ENCODE results near the gene ACIN1.
"Not testable (repeated sequence)": the region's sequence is repeated elsewhere in the genome, so short reads cannot be mapped to it uniquely, and the experiment has no call there.

The ACIN1 gene

DNA sequence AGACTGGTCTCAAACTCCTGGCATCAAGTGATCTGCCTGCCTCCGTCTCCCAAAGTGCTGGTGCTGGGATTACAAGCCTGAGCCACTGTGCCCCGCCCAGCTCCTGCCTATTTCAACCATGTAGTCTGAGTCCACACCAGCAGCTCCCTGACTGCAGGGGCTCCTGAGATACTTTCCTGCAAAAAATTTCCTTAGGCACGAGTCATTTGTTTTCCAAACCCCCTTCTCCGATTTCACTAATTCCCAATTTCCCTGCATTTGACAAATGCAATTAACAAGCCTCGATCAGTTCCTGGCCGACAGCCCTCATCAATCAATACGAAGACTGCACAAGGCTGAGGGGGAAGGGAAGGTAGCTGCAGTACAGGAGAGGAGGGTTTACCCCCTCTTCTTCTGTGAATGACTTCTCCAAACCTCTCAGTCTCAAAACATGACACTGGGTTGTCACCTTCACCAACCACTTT, 70.3 kb downstream of the ACIN1 start:
- H3K27ac ChIP-seq: no peak overlapping the region
- DNase-seq (ENCODE audit: low read depth, low spot score): no peak

GRCh38 chr14:23023795-23024152, 71.2 kb downstream of the ACIN1 start:
- DNase-seq (ENCODE audit: low read depth, low spot score): no peak
- H3K27ac ChIP-seq: no peak overlapping the region

DNA sequence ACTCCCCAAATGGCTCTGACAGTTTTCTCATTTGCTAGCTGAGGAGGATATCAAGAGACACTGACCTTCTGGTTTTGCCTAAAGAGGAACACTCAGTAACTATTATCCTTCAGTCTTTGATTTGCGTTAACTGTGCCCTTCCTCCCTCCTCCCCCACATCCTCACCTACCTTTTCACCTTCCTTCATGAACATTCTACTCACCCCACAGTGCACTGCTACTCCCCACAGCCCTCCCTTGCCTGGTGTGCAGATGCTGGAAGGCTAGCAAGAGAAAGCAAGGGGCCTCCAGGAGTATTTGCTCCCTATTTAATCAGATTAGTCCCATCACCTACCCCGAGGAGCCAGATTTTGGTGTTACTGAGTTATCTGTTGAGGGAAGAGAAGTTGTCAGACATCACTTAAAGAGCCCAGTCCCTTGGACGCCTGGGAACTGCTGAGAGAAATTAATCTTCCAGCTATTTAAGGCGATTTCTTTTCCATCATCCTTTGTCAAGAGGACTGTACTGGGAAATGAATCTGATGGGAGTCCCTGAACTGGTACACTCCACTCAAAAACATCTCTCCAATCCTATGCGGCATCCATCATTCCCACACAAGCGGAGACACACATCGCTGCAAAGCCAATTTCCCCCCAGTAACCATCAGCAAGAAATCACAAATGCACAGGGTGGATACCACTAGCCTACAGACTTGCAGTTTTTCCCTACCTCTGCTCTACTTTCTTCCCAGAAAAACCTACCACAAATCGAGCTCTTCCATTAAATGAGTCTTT, 71.7 kb downstream of the ACIN1 start:
- no peak overlapping the region for H3K27ac ChIP-seq
- DNase-seq (ENCODE audit: low read depth, low spot score): no peak

DNA sequence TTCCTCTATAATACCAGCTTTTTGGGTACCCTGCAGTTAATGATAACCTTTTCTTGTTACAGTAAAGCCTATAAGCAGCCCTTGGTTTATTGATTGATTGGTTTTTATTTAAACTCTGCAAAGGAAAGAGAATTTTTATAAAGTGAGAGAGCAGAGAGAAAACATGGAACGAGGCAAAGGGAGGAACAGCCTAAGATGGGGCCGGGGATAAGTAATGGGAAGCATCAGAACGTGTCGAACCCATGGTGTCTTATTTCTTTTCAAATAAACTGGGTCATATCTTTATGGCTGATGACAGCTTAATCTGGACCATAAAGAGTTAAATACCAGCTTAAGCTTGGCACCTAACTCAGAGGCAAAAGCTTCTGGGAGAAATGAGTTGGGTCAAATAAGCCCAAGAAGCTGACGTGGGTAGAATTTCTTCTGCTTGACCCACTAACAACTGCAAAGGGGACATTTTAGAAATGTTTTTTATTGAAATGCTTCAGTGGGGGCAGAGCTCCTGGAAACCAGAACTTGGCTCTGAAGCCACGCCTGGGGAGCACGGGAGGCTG, 73.0 kb downstream of the ACIN1 start:
- DNase-seq (ENCODE audit: low read depth, low spot score): no peak
- no peak overlapping the region for H3K27ac ChIP-seq

DNA sequence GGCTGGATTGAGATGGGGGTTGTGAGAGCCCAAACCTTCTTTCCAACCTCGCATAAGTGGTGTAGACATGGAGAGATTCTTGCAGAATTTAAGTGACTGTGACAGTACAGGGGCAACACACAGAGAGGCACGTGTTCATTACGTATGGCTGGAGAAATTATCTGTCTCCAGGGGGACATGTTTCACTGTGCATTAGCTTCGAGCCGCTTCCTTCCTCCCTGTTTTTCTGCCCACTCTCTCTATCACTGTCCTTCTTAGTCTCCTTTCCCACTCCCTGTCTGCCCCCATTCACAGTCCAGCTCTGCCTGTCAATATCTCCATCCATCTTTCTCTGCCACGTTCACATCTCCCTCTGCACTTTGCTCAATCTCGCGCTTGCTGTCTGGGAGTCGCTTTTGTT, 73.5 kb downstream of the ACIN1 start:
- no peak overlapping the region for H3K27ac ChIP-seq
- no peak for DNase-seq (ENCODE audit: low read depth, low spot score)

- no peak overlapping the region for H3K27ac ChIP-seq
- DNase-seq (ENCODE audit: low read depth, low spot score): no peak
Measured at GRCh38 chr14:23020143-23021128, 74.5 kb downstream of the ACIN1 start.

DNA sequence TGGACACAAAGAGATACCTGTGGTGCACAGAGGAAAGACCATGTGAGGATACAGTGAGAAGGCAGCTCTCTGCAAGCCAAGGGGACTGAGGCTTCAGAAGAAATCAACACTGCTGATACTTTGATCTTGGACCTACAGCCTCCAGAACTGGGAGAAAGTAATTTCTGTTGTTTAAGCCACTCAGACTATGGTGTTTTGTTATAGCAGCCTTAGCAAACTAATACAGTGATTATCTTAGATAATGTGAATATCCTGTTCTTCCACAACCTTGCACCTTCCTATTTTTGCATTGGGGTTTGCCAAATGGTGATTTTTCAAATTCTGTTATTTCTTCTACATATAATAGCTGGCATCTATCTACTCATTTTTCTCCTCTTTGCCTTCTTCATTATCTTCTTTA, 76.8 kb downstream of the ACIN1 start:
- DNase-seq (ENCODE audit: low read depth, low spot score): no peak
- H3K27ac ChIP-seq: no peak overlapping the region

DNA sequence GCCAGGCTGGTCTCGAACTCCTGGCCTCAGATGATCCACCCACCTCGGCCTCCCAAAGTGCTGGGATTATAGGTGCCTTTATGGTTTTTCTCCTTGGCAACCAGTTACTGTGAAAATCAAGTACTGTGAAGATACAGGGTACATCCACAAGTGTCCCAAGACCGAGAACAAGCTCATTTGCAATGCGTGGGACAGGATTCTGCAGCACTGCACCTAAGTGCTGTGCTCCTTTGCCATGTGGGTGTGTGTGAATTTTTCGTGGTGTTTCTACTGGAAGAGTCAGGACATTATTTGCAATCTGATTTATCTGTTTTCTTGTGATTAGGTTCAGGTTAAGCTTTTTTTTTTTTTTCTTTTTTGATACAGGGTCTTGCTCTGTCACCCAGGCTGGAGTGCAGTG, 77.8 kb downstream of the ACIN1 start:
- no peak overlapping the region for H3K27ac ChIP-seq
- DNase-seq (ENCODE audit: low read depth, low spot score): no peak

DNA sequence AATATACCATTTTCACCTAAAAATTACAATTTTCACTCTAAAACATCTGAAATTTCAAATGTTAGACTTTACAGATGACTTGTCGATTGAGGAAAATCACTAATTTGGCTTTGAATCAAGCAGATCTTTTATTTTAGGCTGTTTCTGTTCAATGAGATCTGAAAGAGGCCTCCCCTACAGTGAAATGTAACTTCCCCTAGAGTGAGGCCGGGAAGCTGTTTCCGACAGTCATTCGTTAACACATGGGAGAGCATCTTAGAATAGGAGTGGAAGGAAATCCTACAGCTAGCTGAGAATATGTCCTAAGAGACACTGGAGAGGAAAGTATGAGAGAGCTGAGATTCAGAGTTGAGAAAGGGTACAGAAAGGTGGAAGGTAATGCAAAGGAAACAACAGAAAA, 79.3 kb downstream of the ACIN1 start:
- H3K27ac ChIP-seq: no peak overlapping the region

DNA sequence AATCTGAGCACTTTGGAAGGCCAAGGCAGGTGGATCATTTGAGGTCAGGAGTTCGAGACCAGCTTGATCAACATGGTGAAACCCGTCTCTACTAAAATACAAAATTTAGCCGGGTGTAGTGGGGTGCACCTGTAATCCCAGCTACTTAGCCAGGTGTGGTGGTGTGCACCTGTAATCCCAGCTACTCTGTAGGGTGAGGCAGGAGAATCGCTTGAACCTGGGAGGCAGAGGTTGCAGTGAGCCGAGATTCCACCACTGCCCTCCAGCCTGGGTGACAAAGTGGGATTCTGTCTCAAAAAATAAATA, 81.2 kb downstream of the ACIN1 start:
- H3K27ac ChIP-seq: not testable (repeated sequence)

More for the DNA sequence above, 79.3 kb downstream of the ACIN1 start:
- no peak for DNase-seq (ENCODE audit: low read depth, low spot score)

DNA sequence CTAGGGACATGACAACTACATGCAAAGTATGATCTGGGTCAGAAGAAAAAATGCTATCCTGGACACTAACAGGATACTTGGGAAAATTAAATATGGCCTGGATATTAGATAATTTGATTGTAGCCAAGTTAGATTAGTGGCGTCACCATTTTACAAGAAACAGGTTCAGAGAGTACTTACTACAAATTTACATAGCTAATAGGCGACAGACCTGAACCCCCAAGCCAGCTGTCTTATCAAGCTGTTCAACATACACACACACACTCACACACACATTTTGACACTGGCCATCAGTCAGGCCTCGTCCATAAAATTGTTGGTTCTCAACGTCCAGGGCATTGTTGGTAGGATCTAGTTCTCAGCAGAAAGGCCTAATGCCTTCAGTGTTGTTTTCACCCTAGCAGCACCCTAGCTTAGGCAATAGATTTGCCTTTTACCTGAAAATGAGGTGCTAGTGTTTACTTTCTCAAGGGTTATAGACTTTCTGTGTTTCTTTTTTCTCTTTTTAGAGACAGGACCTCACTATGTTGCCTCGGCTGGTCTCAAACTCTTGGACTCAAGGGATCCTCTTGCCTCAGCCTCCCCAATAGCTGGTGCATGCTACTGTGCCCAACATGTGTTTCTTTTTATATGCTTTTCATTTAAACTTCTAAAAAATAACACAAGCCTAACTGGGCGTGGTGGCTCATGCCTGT, 81.7 kb downstream of the ACIN1 start:
- no peak for DNase-seq (ENCODE audit: low read depth, low spot score)
- no peak overlapping the region for H3K27ac ChIP-seq

More for the DNA sequence above, 81.2 kb downstream of the ACIN1 start:
- not testable (repeated sequence) for DNase-seq (ENCODE audit: low read depth, low spot score)

GRCh38 chr14:23009939-23010726, 84.8 kb downstream of the ACIN1 start, which contains the start of gene C14orf93:
TSS of gene C14orf93 (minus strand) at chr14:23010143. CDS start at chr14:22999023, 11,120 bp downstream.
- DNase-seq (ENCODE audit: low read depth, low spot score): no peak
- H3K27ac ChIP-seq: peak within 1 kb of the TSS; percentile 58

DNA sequence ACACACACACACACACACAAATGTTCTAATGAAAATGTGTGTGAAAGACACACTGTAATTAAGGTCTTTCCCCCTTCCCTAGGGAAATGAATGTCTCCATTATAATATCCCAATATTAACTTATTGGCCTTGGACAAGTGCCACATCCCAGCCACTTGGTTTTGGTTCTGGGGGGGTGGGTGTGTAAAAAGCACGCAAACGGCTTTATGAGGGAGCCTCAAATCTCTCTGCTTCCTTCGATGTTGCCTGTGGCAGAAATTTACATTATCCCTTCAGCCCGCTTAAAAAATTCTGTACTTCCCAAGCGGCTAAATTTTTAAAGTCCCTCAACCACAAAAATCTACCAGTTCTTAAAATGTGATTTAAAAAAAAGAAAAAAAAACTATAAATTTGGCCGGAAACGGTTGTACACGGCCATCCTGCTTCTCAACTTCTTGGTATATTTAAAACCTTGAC, 85.4 kb downstream of the ACIN1 start:
- H3K27ac ChIP-seq: peak overlapping the region; percentile 58
- DNase-seq (ENCODE audit: low read depth, low spot score): no peak

GRCh38 chr14:23008831-23009230, 86.1 kb downstream of the ACIN1 start:
- no peak for DNase-seq (ENCODE audit: low read depth, low spot score)
- H3K27ac ChIP-seq: peak overlapping the region; percentile 2

All from epithelial cell of prostate (primary cell).